Measurements from ENCODE around the gene AFDN. TPM values are rescaled to one million over a fixed set of nuclear protein-coding genes. Genes with fewer than 3 reads are reported as not detected.

AFDN gene
- total RNA-seq, 1 experiment from 2014 or later, result 107 TPM

- Histone ChIP-seq H3K27ac (ENCODE audit: low read depth, low read length, poor library complexity, severe bottlenecking) (no peak overlapping the region), H3K9me3 (ENCODE audit: low read depth, low read length, poor library complexity, severe bottlenecking) (no peaks in the 10 kb centered on the region), H3K4me1 (ENCODE audit: insufficient read depth, low read length, poor library complexity, severe bottlenecking) (no peaks in the 10 kb centered on the region), H3K27me3 (replicated peaks; ENCODE audit: insufficient read depth, low read depth, low read length, poor library complexity) (no peaks in the 10 kb centered on the region), H3K36me3 (ENCODE audit: insufficient read depth, low read length, poor library complexity, severe bottlenecking) (peaks cover 29% of the 10 kb centered on the region), H3K4me3 (ENCODE audit: low read depth, low read length, poor library complexity, severe bottlenecking) (no peak overlapping the region)
- intact Hi-C loops (cut with micrococcal nuclease; ENCODE audit: unreplicated experiment), result no loop called here
- no TSS peak for BruUV-seq (replicated peaks)
- no peak for DNase-seq (ENCODE audit: low spot score)
- TF ChIP-seq CTCF (conservative IDR thresholded peaks at IDR 0.05; ENCODE audit: low read depth, low read length), result no peak
- no peak for TF ChIP-seq EZH2 (IDR thresholded peaks at IDR 0.05; ENCODE audit: borderline replicate concordance, low read depth, low read length, poor library complexity, severe bottlenecking)
- ChIA-PET CTCF (no interaction called here), POLR2A (ENCODE audit: low non-redundant PET) (no interaction called here)
These were observed 139.2 kb downstream of the AFDN start for GRCh38 chr6:167965592-167966539.

- intact Hi-C loops (cut with micrococcal nuclease; ENCODE audit: unreplicated experiment), result no loop called here
- no peak for TF ChIP-seq EZH2 (IDR thresholded peaks at IDR 0.05; ENCODE audit: borderline replicate concordance, low read depth, low read length, poor library complexity, severe bottlenecking)
- TF ChIP-seq CTCF (conservative IDR thresholded peaks at IDR 0.05; ENCODE audit: low read depth, low read length), result no peak
- H3K36me3 ChIP-seq (ENCODE audit: insufficient read depth, low read length, poor library complexity, severe bottlenecking), result peaks cover 29% of the 10 kb centered on the region
- ChIA-PET POLR2A (ENCODE audit: low non-redundant PET) (no interaction called here), CTCF (no interaction called here)
- no TSS peak for BruUV-seq (replicated peaks)
- no peak overlapping the region for H3K4me3 ChIP-seq (ENCODE audit: low read depth, low read length, poor library complexity, severe bottlenecking)
- no peak overlapping the region for H3K27ac ChIP-seq (ENCODE audit: low read depth, low read length, poor library complexity, severe bottlenecking)
- DNase-seq (ENCODE audit: low spot score), result no peak
- H3K4me1 ChIP-seq (ENCODE audit: insufficient read depth, low read length, poor library complexity, severe bottlenecking), result no peaks in the 10 kb centered on the region
- H3K9me3 ChIP-seq (ENCODE audit: low read depth, low read length, poor library complexity, severe bottlenecking), result no peaks in the 10 kb centered on the region
- no peaks in the 10 kb centered on the region for H3K27me3 ChIP-seq (replicated peaks; ENCODE audit: insufficient read depth, low read depth, low read length, poor library complexity)
These were observed 139.8 kb downstream of the AFDN start for GRCh38 chr6:167966540-167966905.

GRCh38 chr6:167968091-167968490, 141.4 kb downstream of the AFDN start:
- Histone ChIP-seq H3K27ac (ENCODE audit: low read depth, low read length, poor library complexity, severe bottlenecking) (no peak overlapping the region), H3K27me3 (replicated peaks; ENCODE audit: insufficient read depth, low read depth, low read length, poor library complexity) (no peaks in the 10 kb centered on the region), H3K9me3 (ENCODE audit: low read depth, low read length, poor library complexity, severe bottlenecking) (no peaks in the 10 kb centered on the region), H3K4me1 (ENCODE audit: insufficient read depth, low read length, poor library complexity, severe bottlenecking) (no peaks in the 10 kb centered on the region), H3K4me3 (ENCODE audit: low read depth, low read length, poor library complexity, severe bottlenecking) (no peak overlapping the region), H3K36me3 (ENCODE audit: insufficient read depth, low read length, poor library complexity, severe bottlenecking) (peaks cover 24% of the 10 kb centered on the region)
- intact Hi-C loops (cut with micrococcal nuclease; ENCODE audit: unreplicated experiment), result no loop called here
- TF ChIP-seq CTCF (conservative IDR thresholded peaks at IDR 0.05; ENCODE audit: low read depth, low read length) (peak; percentile 77), EZH2 (IDR thresholded peaks at IDR 0.05; ENCODE audit: borderline replicate concordance, low read depth, low read length, poor library complexity, severe bottlenecking) (no peak)
- ChIA-PET CTCF (no interaction called here), POLR2A (ENCODE audit: low non-redundant PET) (no interaction called here)
- DNase-seq (ENCODE audit: low spot score), result peak; percentile 53
- no TSS peak for BruUV-seq (replicated peaks)
